ENCODE measurements around the gene PRDX4. TPM values are rescaled to one million over a fixed set of nuclear protein-coding genes. Genes with fewer than 3 reads are reported as not detected.

PRDX4 gene
- total and polyA plus RNA-seq, 2 donors (not counting 1 experiment from before 2014, with no cell fraction given) = 10.6 to 13.1 TPM

DNA sequence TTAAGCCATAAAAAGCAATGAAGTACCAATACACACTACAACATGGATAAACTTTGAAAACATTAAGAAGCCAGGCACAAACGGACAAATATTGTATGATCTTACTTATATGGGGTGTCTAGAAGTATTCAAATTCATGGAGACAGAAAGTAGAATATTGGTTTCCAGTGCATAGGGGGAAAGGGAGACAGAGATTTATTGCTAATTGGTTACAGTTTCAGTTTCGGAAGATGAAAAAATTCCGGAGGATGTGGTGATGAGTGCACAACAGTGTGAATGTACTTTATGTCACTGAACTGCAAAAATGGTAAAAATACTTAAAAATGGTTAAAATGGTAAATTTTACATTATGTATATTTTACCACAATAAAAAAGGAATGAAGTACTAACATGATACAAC lies 5.1 kb upstream of the PRDX4 start:
- peaks cover 0 to 12% of the 10 kb centered on the region in 2 donors for H3K4me1 ChIP-seq (ENCODE audit: control insufficient read depth in 2 of 2, insufficient read depth in 2 of 2, low read length in 2 of 2)
- peak overlapping the region; percentile 13 for H3K4me2 ChIP-seq (replicated peaks; ENCODE audit: low read depth, low read length, poor library complexity, severe bottlenecking)
- no peaks in the 10 kb centered on the region for H3K79me2 ChIP-seq (ENCODE audit: control insufficient read depth, insufficient read depth, low read length)
- intact Hi-C loops (cut with micrococcal nuclease) = loop anchor here (10.0 kb wide), 2 partner anchors 243 to 803 kb away; partner anchors contain the start of genes APOO, CXorf58 and PDK3
- Mint-ChIP-seq H3K27ac (peak overlapping the region; percentile 77), H3K27me3 (no peaks in the 10 kb centered on the region), H3K4me1 (peaks cover 36% of the 10 kb centered on the region), H3K9me3 (ENCODE audit: insufficient read depth) (no peaks in the 10 kb centered on the region), H3K4me3 (peak overlapping the region; percentile 34)
- no peak for TF ChIP-seq EZH2 (IDR thresholded peaks at IDR 0.05; ENCODE audit: borderline replicate concordance, insufficient read depth, low read depth, low read length, poor library complexity, severe bottlenecking)
- TF ChIP-seq, protein P1, sequence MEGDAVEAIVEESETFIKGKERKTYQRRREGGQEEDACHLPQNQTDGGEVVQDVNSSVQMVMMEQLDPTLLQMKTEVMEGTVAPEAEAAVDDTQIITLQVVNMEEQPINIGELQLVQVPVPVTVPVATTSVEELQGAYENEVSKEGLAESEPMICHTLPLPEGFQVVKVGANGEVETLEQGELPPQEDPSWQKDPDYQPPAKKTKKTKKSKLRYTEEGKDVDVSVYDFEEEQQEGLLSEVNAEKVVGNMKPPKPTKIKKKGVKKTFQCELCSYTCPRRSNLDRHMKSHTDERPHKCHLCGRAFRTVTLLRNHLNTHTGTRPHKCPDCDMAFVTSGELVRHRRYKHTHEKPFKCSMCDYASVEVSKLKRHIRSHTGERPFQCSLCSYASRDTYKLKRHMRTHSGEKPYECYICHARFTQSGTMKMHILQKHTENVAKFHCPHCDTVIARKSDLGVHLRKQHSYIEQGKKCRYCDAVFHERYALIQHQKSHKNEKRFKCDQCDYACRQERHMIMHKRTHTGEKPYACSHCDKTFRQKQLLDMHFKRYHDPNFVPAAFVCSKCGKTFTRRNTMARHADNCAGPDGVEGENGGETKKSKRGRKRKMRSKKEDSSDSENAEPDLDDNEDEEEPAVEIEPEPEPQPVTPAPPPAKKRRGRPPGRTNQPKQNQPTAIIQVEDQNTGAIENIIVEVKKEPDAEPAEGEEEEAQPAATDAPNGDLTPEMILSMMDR (IDR thresholded peaks at IDR 0.05) = no peak
- H3K4me3 ChIP-seq (ENCODE audit: control extremely low read depth in 1 of 5, extremely low read depth in 1 of 5, insufficient read depth in 1 of 5, low read depth in 2 of 5, low read length in 4 of 5) = no peak overlapping the region
- no peak overlapping the region for H2AFZ ChIP-seq (ENCODE audit: insufficient read depth, low read depth, low read length, poor library complexity, severe bottlenecking)
- ChIA-PET POLR2A (no interaction called here), CTCF (no interaction called here)
- WGBS (ENCODE audit: insufficient coverage) = no CpG with 5 or more reads among the region's 3 CpGs
- H3K9ac ChIP-seq (ENCODE audit: low read length) = no peak overlapping the region
- peak; percentile 42 for ATAC-seq (ENCODE audit: low read depth)
- H3K27me3 ChIP-seq (replicated peaks in 1 of 4; ENCODE audit: control extremely low read depth in 1 of 4, control insufficient read depth in 3 of 4, insufficient read depth in 4 of 4, low read length in 3 of 4) = no peaks in the 10 kb centered on the region
- H3K9me3 ChIP-seq (ENCODE audit: control extremely low read depth in 1 of 3, control insufficient read depth in 2 of 3, insufficient read depth in 1 of 3, low read length in 2 of 3) = no peaks in the 10 kb centered on the region
- H4K20me1 ChIP-seq (ENCODE audit: control insufficient read depth, insufficient read depth, low read length, poor library complexity, severe bottlenecking) = no peaks in the 10 kb centered on the region
- peak overlapping the region; percentile 41 to 69 for H3K27ac ChIP-seq (ENCODE audit: low read length in 2 of 2)
- DNase-seq = peak; percentile 53
- no peaks in the 10 kb centered on the region for H3K36me3 ChIP-seq (replicated peaks in 1 of 2; ENCODE audit: control extremely low read depth in 1 of 2, control insufficient read depth in 1 of 2, extremely low read depth in 1 of 2, insufficient read depth in 2 of 2, low read length in 1 of 2)

DNA sequence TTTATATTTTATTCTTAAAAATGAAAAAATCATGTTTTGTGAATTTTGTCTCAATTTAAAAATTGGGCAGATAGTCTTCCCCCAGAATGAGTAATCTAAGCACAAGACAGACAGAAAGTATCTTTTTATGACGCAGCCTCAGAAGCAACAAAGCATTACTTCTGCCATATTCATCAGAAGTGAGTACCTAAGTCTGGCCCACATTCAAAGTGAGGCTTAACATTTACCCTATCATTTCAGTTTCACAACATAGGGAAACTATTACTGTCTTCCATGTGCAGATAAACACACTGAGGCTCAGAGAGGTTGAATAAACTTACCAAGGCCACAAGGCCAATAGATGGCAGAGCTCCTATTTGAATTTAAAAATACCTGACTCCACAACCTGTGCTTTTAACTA lies 4.4 kb upstream of the PRDX4 start:
- no peaks in the 10 kb centered on the region for H3K79me2 ChIP-seq (ENCODE audit: control insufficient read depth, insufficient read depth, low read length)
- Mint-ChIP-seq H3K4me3 (peak overlapping the region; percentile 37), H3K4me1 (peaks cover 36% of the 10 kb centered on the region), H3K27me3 (no peaks in the 10 kb centered on the region), H3K9me3 (ENCODE audit: insufficient read depth) (no peaks in the 10 kb centered on the region), H3K27ac (peak overlapping the region; percentile 78)
- H2AFZ ChIP-seq (ENCODE audit: insufficient read depth, low read depth, low read length, poor library complexity, severe bottlenecking) = no peak overlapping the region
- H3K4me1 ChIP-seq (ENCODE audit: control insufficient read depth in 2 of 2, insufficient read depth in 2 of 2, low read length in 2 of 2) = peaks cover 0 to 12% of the 10 kb centered on the region in 2 donors
- ChIA-PET POLR2A (no interaction called here), CTCF (no interaction called here)
- DNase-seq = peak; percentile 38
- ATAC-seq (ENCODE audit: low read depth) = no peak
- no peaks in the 10 kb centered on the region for H4K20me1 ChIP-seq (ENCODE audit: control insufficient read depth, insufficient read depth, low read length, poor library complexity, severe bottlenecking)
- no peak overlapping the region for H3K9ac ChIP-seq (ENCODE audit: low read length)
- H3K36me3 ChIP-seq (replicated peaks in 1 of 2; ENCODE audit: control extremely low read depth in 1 of 2, control insufficient read depth in 1 of 2, extremely low read depth in 1 of 2, insufficient read depth in 2 of 2, low read length in 1 of 2) = no peaks in the 10 kb centered on the region
- 83% methylated on average over 1 of the region's 1 CpG for WGBS (ENCODE audit: insufficient coverage)
- H3K27me3 ChIP-seq (replicated peaks in 1 of 4; ENCODE audit: control extremely low read depth in 1 of 4, control insufficient read depth in 3 of 4, insufficient read depth in 4 of 4, low read length in 3 of 4) = no peaks in the 10 kb centered on the region
- H3K9me3 ChIP-seq (ENCODE audit: control extremely low read depth in 1 of 3, control insufficient read depth in 2 of 3, insufficient read depth in 1 of 3, low read length in 2 of 3) = no peaks in the 10 kb centered on the region
- H3K4me3 ChIP-seq (ENCODE audit: control extremely low read depth in 1 of 5, extremely low read depth in 1 of 5, insufficient read depth in 1 of 5, low read depth in 2 of 5, low read length in 4 of 5) = no peak overlapping the region
- TF ChIP-seq, protein P1 (IDR thresholded peaks at IDR 0.05) = no peak
- TF ChIP-seq EZH2 (IDR thresholded peaks at IDR 0.05; ENCODE audit: borderline replicate concordance, insufficient read depth, low read depth, low read length, poor library complexity, severe bottlenecking) = no peak
- intact Hi-C loops (cut with micrococcal nuclease) = loop anchor here (10.0 kb wide), 2 partner anchors 242 to 802 kb away; partner anchors contain the start of genes APOO, CXorf58 and PDK3
- H3K27ac ChIP-seq (ENCODE audit: low read length in 2 of 2) = peak overlapping the region; percentile 41 to 69
- no peak overlapping the region for H3K4me2 ChIP-seq (replicated peaks; ENCODE audit: low read depth, low read length, poor library complexity, severe bottlenecking)
